ENCODE measurements around the gene SIT1.

Gene SIT1

DNA sequence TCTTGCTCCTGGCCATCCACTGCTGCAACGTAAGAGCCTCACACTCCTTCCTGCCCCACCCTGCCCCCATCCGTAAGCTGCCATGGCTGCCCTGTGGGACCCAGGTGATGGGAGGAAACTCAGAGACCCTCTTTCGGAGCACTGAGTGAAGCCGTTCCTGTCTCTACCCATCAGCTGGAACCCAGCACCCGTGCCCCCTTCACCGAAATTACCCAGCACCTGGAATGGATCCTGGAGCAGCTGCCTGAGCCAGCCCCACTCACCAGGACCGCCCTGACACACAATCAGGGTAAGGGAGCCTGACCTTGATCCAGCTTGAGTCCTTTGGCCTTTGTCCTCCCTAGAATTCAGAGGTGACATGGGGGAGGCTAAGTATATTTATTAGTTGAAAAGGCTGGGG lies 42.5 kb downstream of the SIT1 start:
- DNase-seq (ENCODE audit: low read depth in 1 of 2, low spot score in 1 of 2), result no peak

DNA sequence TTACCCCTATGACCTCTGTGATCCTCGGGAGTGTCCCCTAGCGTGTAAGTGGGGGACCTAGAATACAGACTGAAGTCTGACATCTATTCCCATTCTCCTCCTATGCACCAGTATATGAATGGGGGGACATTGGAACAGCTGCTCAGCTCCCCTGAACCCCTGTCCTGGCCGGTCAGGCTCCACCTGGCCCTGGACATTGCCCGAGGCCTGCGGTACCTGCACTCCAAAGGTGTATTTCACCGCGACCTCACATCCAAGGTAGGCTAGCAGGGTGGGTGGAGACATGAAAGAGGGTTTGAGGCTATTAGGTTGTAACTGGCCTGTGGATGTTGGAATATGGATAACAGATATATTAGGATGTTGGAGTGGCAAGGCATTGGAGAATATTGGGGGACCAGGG lies 44.0 kb downstream of the SIT1 start:
- no peak for DNase-seq (ENCODE audit: low read depth in 1 of 2, low spot score in 1 of 2)

- DNase-seq (ENCODE audit: low read depth in 1 of 2, low spot score in 1 of 2), result no peak
These were observed 44.6 kb downstream of the SIT1 start for GRCh38 chr9:35606138-35606504.

DNA sequence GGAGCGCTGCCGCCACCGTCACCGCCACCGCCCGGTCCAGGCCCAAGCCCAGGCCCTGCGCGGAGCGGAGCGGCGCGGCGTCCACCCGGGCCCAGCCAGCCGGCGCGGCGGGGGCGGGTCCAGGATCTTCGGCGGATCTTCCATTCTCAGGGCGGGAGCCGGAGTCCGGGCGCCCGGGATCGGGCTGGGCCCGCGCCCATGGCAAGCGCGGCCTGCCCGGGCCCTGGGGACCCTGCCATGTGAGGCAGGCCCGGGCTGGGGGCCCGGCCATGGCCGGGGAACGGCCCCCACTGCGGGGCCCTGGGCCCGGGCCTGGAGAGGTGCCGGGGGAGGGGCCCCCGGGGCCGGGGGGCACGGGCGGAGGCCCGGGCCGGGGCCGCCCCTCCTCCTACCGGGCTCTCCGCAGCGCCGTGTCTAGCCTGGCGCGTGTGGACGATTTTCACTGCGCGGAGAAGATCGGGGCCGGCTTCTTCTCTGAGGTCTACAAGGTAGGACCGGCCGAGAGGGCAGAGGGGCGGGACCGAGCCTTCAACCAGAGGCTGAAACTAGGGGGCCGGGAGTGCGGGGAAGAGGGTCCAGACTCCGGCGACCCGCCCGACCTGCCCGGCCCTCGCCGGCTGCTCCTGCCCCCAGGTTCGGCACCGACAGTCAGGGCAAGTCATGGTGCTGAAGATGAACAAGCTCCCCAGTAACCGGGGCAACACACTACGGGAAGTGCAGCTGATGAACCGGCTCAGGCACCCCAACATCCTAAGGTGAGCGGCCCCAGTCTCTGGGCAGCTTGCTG lies 45.2 kb downstream of the SIT1 start:
- no peak for DNase-seq (ENCODE audit: low read depth in 1 of 2, low spot score in 1 of 2)

GRCh38 chr9:35604578-35605350 lies 46.0 kb downstream of the SIT1 start, which contains the start of gene TESK1:
Gene TESK1, plus strand, starts transcription at chr9:35605262. Its CDS starts 358 bp downstream, at chr9:35605620.
- DNase-seq (ENCODE audit: low read depth in 1 of 2, low spot score in 1 of 2), result peak; percentile 56 to 76

DNA sequence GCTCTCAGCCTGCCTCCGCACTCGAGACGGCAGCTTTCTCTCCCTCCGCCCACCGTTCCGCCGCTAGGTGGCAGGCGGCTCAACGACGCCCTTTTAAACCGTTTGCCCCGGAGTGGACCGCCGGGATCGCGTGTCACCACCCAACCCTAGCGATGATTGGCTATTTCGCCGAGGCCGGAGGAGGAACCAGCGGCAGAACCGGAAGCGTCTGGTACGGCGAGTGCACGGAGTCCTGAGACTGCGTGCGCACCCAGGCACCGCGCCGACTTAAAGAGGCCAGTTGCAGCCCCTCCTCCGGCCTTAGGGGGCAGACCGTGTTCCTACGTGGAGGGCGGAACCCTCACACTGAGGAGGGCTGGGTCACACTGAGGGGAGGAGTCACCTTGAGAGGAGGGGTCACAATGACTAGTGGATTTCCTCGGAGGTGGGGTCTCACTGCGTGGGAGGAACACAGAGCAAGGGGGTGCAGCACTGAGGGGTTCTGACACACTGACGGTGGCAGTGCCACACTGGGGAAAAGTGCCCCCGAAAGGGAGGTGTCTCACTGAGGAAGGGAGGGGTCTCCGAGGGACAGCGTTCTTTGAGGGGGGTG lies 46.6 kb downstream of the SIT1 start:
- peak; percentile 98 to 99 for DNase-seq (ENCODE audit: low read depth in 1 of 2, low spot score in 1 of 2)

GRCh38 chr9:35603506-35603985 lies 47.2 kb downstream of the SIT1 start:
- DNase-seq (ENCODE audit: low read depth in 1 of 2, low spot score in 1 of 2), result no peak

GRCh38 chr9:35599763-35600604 lies 50.7 kb downstream of the SIT1 start:
- DNase-seq (ENCODE audit: low read depth in 1 of 2, low spot score in 1 of 2), result no peak

Data from activated T-helper 1 cell treated with anti-CD3 and anti-CD28 coated beads, Interleukin-2, amount 50 U/mL, for 16 hours (primary cell).